KOPT-K1 (cell line): ENCODE measurements around the gene ITPR3.

ENCODE experiments used
- H3K27ac ChIP-seq: fragments of 200-600 bp; sonication (generic); 2 replicates; pipeline ENCODE4 v1.5.1; 2016; ENCODE audit warnings: antibody characterized with exemption, mild to moderate bottlenecking, low read depth, low read length; ENCODE audit not compliant: poor library complexity, severe bottlenecking
- H3K36me3 ChIP-seq: fragments of 200-600 bp; sonication (generic); 2 replicates; pipeline ENCODE4 v1.5.1; 2017; ENCODE audit warnings: antibody characterized with exemption, mild to moderate bottlenecking, low read length, moderate library complexity; ENCODE audit not compliant: insufficient read depth
- H3K9me3 ChIP-seq: fragments of 200-600 bp; sonication (generic); 2 replicates; pipeline ENCODE4 v1.5.1; 2017; ENCODE audit warnings: antibody characterized with exemption, low read length, mild to moderate bottlenecking; ENCODE audit not compliant: insufficient read depth, poor library complexity, severe bottlenecking

ITPR3 gene

GRCh38 chr6:33721508-33721907 lies 100.4 kb downstream of the ITPR3 start:
- Histone ChIP-seq H3K36me3 (no peaks in the 10 kb centered on the region), H3K27ac (no peak overlapping the region), H3K9me3 (no peaks in the 10 kb centered on the region)

- H3K9me3 ChIP-seq: no peaks in the 10 kb centered on the region
- no peaks in the 10 kb centered on the region for H3K36me3 ChIP-seq
- H3K27ac ChIP-seq: no peak overlapping the region
These were observed 101.0 kb downstream of the ITPR3 start for GRCh38 chr6:33722103-33722623.

- no peak overlapping the region for H3K27ac ChIP-seq
- no peaks in the 10 kb centered on the region for H3K9me3 ChIP-seq
- H3K36me3 ChIP-seq: no peaks in the 10 kb centered on the region
These were observed 102.4 kb downstream of the ITPR3 start for GRCh38 chr6:33723371-33724085.

- Histone ChIP-seq H3K27ac (no peak overlapping the region), H3K9me3 (no peaks in the 10 kb centered on the region), H3K36me3 (no peaks in the 10 kb centered on the region)
These were observed 103.2 kb downstream of the ITPR3 start for GRCh38 chr6:33724102-33725023.

GRCh38 chr6:33725222-33725621 lies 104.1 kb downstream of the ITPR3 start:
- Histone ChIP-seq H3K9me3 (no peaks in the 10 kb centered on the region), H3K27ac (no peak overlapping the region), H3K36me3 (no peaks in the 10 kb centered on the region)

- Histone ChIP-seq H3K9me3 (no peaks in the 10 kb centered on the region), H3K27ac (no peak overlapping the region), H3K36me3 (no peaks in the 10 kb centered on the region)
These were observed 105.0 kb downstream of the ITPR3 start for GRCh38 chr6:33725891-33726673.

- no peak overlapping the region for H3K27ac ChIP-seq
- H3K9me3 ChIP-seq: no peaks in the 10 kb centered on the region
- no peaks in the 10 kb centered on the region for H3K36me3 ChIP-seq
These were observed 105.6 kb downstream of the ITPR3 start for GRCh38 chr6:33726696-33727095.

GRCh38 chr6:33727126-33727525 lies 106.0 kb downstream of the ITPR3 start:
- Histone ChIP-seq H3K9me3 (no peaks in the 10 kb centered on the region), H3K27ac (no peak overlapping the region), H3K36me3 (no peaks in the 10 kb centered on the region)

GRCh38 chr6:33727932-33728331 lies 106.8 kb downstream of the ITPR3 start:
- Histone ChIP-seq H3K27ac (no peak overlapping the region), H3K9me3 (no peaks in the 10 kb centered on the region), H3K36me3 (no peaks in the 10 kb centered on the region)

GRCh38 chr6:33728438-33728837 lies 107.3 kb downstream of the ITPR3 start:
- no peaks in the 10 kb centered on the region for H3K9me3 ChIP-seq
- no peaks in the 10 kb centered on the region for H3K36me3 ChIP-seq
- H3K27ac ChIP-seq: no peak overlapping the region

- H3K36me3 ChIP-seq: no peaks in the 10 kb centered on the region
- no peak overlapping the region for H3K27ac ChIP-seq
- H3K9me3 ChIP-seq: no peaks in the 10 kb centered on the region
These were observed 107.9 kb downstream of the ITPR3 start for GRCh38 chr6:33729059-33729458.

- Histone ChIP-seq H3K27ac (no peak overlapping the region), H3K36me3 (no peaks in the 10 kb centered on the region)
These were observed 109.5 kb downstream of the ITPR3 start for GRCh38 chr6:33730611-33731010.

GRCh38 chr6:33731035-33731434 lies 109.9 kb downstream of the ITPR3 start:
- Histone ChIP-seq H3K27ac (no peak overlapping the region), H3K36me3 (no peaks in the 10 kb centered on the region), H3K9me3 (no peaks in the 10 kb centered on the region)

More at GRCh38 chr6:33730611-33731010, 109.5 kb downstream of the ITPR3 start:
- H3K9me3 ChIP-seq: no peaks in the 10 kb centered on the region

GRCh38 chr6:33731751-33732282 lies 110.7 kb downstream of the ITPR3 start:
- Histone ChIP-seq H3K36me3 (no peaks in the 10 kb centered on the region), H3K27ac (no peak overlapping the region), H3K9me3 (no peaks in the 10 kb centered on the region)
